Measurements from ENCODE around the gene TDG.
A peak's percentile ranks its signal among the peaks of the same experiment; 100 is the strongest.

The TDG gene

GRCh38 chr12:103960616-103961227 lies 5.0 kb upstream of the TDG start:
- no peak overlapping the region for H3K4me3 ChIP-seq (ENCODE audit: low read length)
- no peak for DNase-seq (ENCODE audit: low read depth)
- no peak for TF ChIP-seq CTCF (conservative IDR thresholded peaks at IDR 0.05; ENCODE audit: low read depth, low read length)

GRCh38 chr12:103962493-103962892 lies 3.2 kb upstream of the TDG start:
- no peak overlapping the region for H3K4me3 ChIP-seq (ENCODE audit: low read length)
- DNase-seq (ENCODE audit: low read depth): no peak
- no peak for TF ChIP-seq CTCF (conservative IDR thresholded peaks at IDR 0.05; ENCODE audit: low read depth, low read length)

- TF ChIP-seq CTCF (conservative IDR thresholded peaks at IDR 0.05; ENCODE audit: low read depth, low read length): no peak
- peak overlapping the region; percentile 60 for H3K4me3 ChIP-seq (ENCODE audit: low read length)
- no peak for DNase-seq (ENCODE audit: low read depth)
These were observed 867 bp upstream of the TDG start for GRCh38 chr12:103964805-103965204.

GRCh38 chr12:103965255-103965589 lies 450 bp upstream of the TDG start:
- TF ChIP-seq CTCF (conservative IDR thresholded peaks at IDR 0.05; ENCODE audit: low read depth, low read length): no peak
- DNase-seq (ENCODE audit: low read depth): no peak
- peak overlapping the region; percentile 60 for H3K4me3 ChIP-seq (ENCODE audit: low read length)

- DNase-seq (ENCODE audit: low read depth): no peak
- no peak for TF ChIP-seq CTCF (conservative IDR thresholded peaks at IDR 0.05; ENCODE audit: low read depth, low read length)
- H3K4me3 ChIP-seq (ENCODE audit: low read length): peak overlapping the region; percentile 60
These were observed 1.1 kb downstream of the TDG start for GRCh38 chr12:103966736-103967135.

- H3K4me3 ChIP-seq (ENCODE audit: low read length): no peak overlapping the region
- no peak for DNase-seq (ENCODE audit: low read depth)
- TF ChIP-seq CTCF (conservative IDR thresholded peaks at IDR 0.05; ENCODE audit: low read depth, low read length): no peak
These were observed 3.7 kb downstream of the TDG start for GRCh38 chr12:103969391-103969790.

- DNase-seq (ENCODE audit: low read depth): no peak
- no peak for TF ChIP-seq CTCF (conservative IDR thresholded peaks at IDR 0.05; ENCODE audit: low read depth, low read length)
- no peak overlapping the region for H3K4me3 ChIP-seq (ENCODE audit: low read length)
These were observed 8.2 kb downstream of the TDG start for GRCh38 chr12:103973909-103974308.

All from retinal pigment epithelial cell (primary cell).